Epithelial cell of prostate (primary cell): ENCODE data around the gene UNC13D.
A peak's percentile ranks its signal among the peaks of the same experiment; 100 is the strongest.
"Not testable (repeated sequence)": the region's sequence is repeated elsewhere in the genome, so short reads cannot be mapped to it uniquely, and the experiment has no call there.

Experiments
- DNase-seq: peaks from one replicate; pipeline ENCODE4 v3.0.0-alpha.2; 2011; ENCODE audit warnings: low read depth, low spot score
- H3K27ac ChIP-seq: fragments of 450-650 bp; 2 replicates; pipeline ENCODE4 v1.5.1; 2017; ENCODE audit warnings: mild to moderate bottlenecking

The UNC13D gene

DNA sequence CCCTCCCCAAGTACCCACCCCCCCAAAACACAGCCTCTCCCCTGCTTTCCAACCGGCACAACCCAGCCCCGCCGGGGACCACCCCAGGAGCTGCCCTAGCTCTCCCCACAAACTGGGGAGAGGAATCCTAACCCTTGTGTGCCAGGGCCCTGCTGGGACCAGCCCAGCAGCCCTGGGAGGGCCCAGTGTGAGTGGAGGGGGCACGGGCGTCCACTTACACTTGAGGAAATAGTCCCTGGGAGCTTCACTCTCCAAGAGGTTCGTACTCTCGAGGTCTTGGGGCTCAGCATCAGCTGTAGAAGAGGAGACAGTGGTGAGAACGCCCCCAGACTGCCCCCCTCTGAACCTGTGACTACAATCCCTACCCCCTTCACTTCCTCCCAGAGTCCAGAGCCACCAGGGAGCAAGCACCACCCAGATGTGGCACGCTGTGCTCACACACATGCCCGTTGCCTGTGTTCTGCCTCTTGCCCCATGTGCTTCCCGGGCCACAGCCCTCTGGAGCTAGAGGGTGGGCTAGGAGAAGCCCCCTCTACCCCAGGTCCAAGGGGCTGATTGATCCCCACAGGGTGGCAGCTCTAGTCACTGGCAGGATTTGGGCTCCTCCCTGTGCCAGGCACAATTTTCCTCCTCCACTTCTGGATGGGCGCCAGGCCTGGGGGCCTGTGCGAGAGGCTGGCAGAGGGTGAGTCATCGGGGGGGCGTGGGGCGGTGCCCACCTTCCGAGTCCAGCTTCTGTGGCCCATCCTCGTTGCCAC lies 31.2 kb upstream of the UNC13D start:
- DNase-seq: no peak
- peak overlapping the region; percentile 75 for H3K27ac ChIP-seq

DNA sequence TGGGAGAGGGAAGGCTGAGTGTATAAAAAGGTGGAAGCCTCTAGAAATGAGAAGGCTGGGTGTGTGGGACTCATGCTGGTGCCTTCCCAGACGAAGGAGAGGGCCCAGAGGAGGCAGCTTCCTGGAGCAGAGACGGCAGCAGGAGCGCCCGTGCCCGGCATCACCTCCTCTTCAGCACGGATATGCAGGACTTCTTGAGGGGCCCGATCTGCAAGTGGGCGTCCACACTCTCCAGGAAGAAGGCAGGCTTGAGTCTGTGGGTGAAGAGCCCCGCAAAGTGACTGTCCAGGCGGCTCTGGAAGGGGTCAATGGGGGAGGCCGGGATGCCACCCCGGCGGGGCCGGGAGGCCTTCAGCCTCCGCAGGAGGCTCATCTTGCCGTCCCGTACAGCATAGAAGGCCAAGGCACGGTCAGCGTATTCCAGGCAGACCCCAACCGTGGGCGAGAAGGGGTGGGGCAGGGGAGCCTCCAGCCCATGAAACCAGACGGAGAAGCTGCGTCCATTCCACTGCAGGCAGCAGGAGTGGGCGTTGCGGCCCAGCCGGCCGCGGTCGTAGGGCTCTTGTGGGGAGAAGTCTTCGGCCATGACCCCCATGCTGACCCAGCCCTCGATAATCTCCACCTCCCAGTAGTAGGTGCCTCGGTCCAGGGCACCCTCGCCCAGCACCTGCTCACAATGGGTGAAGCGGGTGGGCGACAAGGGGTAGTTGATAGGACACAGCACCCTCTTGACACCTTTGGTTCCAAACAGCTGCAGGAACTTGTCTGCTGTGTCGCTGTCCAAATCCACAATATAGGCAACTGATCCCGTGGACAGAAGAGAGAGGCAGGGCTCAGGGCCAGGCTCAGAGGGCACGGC lies 30.3 kb upstream of the UNC13D start:
- no peak overlapping the region for H3K27ac ChIP-seq
- DNase-seq: no peak

DNA sequence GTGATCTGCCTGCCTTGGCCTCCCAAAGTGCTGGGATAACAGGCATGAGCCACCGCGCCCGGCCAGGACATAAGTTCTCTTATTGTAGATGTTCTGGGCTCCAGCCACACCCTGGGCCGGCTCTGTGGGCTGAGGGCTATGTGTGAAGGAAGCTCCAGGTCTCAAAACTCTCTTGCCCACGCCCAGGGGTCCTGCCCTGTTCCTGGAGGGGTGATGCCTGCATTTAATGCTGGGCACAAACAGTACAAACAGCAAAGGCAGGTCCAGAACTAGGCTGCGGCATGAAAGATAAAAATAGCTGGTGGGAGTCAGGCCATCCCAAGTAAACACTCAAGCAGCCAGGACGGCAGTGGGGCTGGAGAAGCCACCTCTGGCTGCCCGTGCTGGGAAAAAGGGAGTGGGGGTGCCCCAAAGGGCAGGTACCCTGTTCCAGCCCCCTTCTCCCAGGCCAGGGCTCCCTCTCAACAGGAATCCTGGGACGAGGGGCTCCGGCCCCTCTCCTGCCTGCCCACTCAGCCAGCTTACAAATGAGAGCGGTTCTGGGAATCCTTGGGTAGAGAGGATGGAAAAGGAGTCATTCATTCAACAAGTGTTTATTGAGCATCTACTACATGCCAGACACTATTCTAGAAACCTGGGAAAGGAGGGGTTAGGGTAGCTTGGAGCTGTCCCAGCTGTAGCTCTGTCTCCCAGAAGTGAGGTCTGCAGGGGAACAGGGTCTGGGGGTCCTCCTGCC lies 29.6 kb upstream of the UNC13D start:
- H3K27ac ChIP-seq: peak overlapping the region; percentile 86

DNA sequence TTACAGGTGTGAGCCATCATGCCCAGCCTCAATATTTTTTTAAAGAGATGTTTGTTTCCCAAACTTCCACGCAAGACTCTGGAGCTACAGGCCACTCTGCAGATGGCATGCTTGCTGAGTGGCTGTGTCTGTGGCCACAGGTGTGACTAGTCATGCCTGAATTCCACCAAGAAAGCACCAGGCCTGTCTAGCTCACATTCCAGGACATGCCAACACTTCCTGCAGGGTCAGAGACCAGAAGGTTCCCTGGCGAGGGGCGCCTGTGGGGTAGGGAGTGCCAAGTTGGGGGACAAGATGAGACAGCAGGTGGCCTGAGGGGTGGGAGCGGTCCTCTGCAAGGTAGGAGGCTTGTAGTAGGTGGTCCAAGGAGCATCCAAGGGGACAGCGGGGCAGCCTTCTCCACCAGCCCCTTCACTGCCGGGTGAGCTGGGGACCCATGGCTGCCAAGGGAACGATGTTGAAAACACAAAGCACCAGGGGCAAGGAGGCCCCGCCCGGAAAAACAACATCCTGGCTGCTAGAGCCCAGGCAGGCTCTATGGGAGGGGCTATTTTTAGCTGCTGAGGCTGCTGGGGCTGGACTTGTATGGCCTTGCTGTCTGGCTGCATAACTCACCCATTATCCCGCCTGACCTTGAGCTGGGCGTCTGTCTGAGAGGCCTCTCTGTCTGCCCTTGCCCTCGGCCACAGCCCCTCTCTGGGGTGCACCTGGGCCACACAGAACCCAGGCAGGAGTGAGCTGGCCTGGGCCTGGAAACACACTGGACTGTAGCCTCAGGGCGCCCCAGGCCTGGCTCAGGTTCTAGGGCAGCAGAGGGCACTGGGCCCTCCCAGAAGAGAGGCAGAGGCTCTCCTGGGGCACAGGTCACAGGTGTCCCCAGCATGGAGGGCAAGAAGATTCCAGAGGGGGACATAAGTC lies 28.5 kb upstream of the UNC13D start:
- peak overlapping the region; percentile 86 for H3K27ac ChIP-seq
- no peak for DNase-seq

More for the DNA sequence above, 29.6 kb upstream of the UNC13D start:
- no peak for DNase-seq

DNA sequence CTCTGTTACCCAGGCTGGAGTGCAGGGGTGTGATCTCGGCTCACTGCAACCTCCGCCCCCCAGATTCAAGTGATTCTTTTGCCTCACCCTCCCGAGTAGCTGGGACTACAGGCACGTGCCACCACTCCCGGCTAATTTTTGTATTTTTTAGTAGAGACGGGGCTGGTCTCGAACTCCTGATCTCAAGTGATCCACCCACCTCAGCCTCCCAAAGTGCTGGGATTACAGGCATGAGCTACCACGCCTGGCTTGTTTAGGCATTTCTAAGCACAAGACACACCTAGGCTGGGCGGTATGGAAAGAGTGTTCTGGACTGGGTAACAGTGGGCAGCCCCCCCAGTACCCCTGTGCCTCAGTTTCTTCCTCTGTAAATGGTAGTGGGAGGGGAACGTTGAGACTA lies 26.0 kb upstream of the UNC13D start:
- peak overlapping the region; percentile 66 for H3K27ac ChIP-seq
- not testable (repeated sequence) for DNase-seq

DNA sequence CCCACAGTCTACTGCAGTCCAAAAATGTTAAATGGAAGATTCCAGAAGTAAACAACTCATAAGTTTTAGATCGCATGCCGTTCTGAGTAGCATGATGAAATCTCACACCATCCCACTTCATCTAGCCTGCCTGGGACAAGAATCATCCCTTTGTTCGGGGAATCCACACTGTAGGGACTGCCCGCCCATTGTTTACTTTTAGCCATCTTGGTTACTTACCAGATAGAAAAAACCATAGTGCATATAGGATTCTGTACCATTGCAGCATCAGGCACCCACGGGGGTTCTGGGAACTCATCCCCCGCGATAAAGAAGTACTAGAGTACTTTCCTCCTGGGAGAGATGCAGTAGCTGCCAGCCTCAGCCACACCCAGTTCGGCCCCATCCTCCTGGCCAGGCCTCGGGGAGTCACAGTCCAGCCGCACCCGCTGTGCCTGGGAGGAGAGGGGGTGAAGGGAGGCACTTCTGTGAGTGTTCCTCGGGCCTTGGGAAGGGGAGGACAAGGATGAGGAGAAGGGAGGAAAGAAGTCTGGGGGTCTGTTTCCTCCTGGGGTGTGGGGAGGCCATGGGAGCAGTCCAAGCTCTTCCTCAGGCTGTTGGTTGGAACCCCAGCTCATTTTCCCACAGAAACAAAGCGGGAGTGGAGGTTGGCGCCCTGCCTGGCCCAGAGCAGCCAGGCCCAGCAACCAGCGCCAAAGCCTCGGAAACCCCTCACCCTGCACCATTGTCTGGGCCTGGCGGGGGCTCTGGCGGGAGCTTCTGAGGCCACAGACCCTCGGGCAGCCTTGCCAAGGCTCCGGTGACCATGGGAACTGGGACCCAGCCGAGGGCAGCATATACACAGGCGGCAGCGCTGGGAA lies 25.3 kb upstream of the UNC13D start:
- DNase-seq: no peak
- peak overlapping the region; percentile 66 for H3K27ac ChIP-seq

DNA sequence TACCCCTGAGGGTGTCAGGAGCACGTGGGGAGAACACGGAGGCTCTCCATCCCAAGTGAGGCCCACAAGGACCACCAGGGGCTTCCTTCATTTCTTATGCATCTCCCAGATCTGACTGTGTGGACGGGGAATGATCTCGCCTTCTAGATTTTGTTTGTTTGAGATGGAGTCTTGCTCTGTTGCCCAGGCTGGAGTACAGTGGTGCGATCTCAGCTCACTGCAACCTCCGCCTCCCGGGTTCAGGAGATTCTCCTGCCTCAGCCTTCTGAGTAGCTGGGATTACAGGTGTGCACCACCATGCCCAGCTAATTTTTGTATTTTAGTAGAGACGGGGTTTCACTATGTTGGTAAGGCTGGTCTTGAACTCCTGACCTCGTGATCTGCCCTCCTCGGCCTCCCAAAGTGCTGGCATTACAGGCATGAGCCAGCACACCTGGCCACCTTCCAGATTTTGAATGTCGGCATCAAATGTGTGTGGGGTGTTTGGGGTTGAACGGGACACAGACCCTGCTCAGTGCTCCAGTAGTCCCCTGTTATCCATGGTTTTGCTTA lies 24.6 kb upstream of the UNC13D start:
- not testable (repeated sequence) for DNase-seq
- peak overlapping the region; percentile 66 for H3K27ac ChIP-seq

DNA sequence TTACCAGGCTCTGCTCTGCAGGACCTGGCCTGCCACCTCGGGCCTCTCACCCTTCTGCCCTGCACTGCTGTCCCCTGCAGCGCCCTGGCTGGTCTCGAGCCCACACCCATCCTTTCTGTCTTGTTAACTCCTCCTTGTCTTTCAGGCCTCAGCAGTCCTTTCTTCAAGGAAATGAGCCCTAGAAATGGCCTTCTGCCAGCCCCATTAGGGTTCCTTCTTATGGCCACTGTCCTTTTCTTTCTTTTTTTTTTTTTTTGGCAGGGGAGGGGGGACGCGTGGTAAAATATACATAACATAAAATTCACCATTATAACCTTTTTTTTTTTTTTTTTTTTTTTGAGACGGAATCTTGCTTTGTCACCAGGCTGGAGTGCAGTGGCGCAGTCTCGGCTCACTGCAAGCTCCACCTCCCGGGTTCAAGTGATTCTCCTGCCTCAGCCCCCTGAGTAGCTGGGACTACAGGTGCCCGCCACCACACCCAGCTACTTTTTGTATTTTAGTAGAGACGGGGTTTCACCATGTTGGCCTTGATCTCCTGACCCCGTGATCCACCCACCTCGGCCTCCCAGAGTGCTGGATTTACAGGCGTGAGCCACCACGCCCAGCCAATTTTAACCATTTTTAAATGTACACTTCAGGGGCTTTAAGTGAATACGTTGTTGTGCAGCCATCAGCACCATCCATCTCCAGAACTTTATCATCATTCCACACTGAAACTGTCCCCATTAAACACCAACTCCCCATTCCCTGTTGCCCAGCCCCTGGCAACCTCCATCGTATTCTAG lies 21.4 kb upstream of the UNC13D start:
- DNase-seq, H3K27ac ChIP-seq: not testable (repeated sequence)

DNA sequence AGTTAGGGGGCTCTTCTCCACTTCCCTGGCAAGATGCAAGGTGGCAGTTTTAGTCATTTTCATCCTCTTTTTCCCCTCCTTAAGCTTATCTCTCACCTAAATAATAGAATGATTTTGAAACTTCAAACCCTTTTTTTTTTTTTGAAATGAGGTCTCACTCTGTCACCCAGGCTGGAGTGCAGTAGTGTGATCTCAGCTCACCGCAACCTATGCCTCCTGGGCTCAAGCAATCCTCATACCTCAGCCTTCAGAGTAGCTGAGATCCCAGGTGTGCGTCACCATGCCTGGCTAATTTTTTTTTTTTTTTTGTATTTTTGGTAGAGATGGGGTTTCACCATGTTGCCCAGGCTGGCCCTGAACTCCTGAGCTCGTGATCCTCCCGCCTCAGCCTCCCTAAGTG lies 20.7 kb upstream of the UNC13D start:
- not testable (repeated sequence) for H3K27ac ChIP-seq, DNase-seq

DNA sequence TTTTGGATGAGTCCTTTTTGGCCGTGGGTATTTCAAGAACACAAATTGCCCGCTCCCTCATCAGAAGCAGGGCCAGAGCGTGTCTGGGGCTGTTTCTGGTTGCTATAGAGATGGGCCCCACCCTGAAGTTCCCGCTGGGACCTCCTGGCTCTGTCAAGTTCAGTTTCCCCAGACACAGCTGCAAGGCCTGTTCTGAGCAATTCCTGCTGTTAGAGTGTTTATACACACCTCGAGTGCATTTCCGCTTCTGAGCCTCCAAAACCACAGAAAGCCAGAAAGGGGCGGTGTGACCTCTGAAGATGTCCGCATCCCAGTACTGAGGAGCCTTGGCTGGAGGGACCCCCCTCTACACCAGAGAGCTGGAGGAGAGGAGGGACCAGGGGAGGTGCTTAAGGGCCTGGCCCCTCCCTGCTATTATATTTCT lies 20.3 kb upstream of the UNC13D start:
- DNase-seq: no peak
- H3K27ac ChIP-seq: no peak overlapping the region

GRCh38 chr17:75861927-75862317 lies 17.7 kb upstream of the UNC13D start:
- DNase-seq: no peak
- no peak overlapping the region for H3K27ac ChIP-seq

GRCh38 chr17:75859358-75859757 lies 15.2 kb upstream of the UNC13D start:
- DNase-seq, H3K27ac ChIP-seq: not testable (repeated sequence)

- DNase-seq: no peak
- peak overlapping the region; percentile 83 for H3K27ac ChIP-seq
These were observed 12.0 kb upstream of the UNC13D start for GRCh38 chr17:75856062-75856756.

- peak; percentile 99 for DNase-seq
- H3K27ac ChIP-seq: peak within 1 kb of the TSS; percentile 83
These were observed 11.3 kb upstream of the UNC13D start, which contains the start of gene WBP2 for GRCh38 chr17:75855310-75856061. WBP2 (minus strand) TSS chr17:75855335; CDS start chr17:75855297, 38 bp downstream.

DNA sequence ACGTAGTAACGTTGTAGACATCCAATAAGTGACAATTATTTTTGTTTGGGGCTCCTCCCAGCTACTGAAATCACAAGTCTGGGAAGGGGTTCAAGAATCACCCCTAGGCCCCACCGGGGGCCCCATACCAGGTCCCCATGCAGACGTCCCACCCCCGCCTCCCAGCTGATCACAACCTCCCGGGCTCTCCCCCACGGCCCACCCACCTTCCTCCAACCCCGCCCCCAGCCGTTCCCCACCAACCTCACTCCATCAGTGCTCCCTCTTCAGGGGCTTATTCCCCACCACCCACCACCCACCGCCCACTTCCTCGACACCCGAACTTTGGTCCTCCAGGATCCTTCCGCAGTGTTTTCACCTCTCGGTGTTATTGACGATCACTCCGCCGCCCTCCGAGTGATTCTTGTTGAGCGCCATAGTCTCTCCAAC lies 10.7 kb upstream of the UNC13D start:
- H3K27ac ChIP-seq: peak overlapping the region; percentile 83
- no peak for DNase-seq

GRCh38 chr17:75854101-75854748 lies 10.0 kb upstream of the UNC13D start:
- no peak for DNase-seq
- H3K27ac ChIP-seq: peak overlapping the region; percentile 83
